Choroid plexus epithelial cell (primary cell): ENCODE data around the gene FAM32A.

Source experiments
- DNase-seq: peaks from one replicate; pipeline ENCODE4 v3.0.0-alpha.2; 2010; ENCODE audit warnings: low read depth
- H3K4me3 ChIP-seq: 2 replicates; pipeline ENCODE4 v1.5.1; 2011; ENCODE audit warnings: low read depth, mild to moderate bottlenecking, control low read depth, low read length, moderate library complexity
- TF ChIP-seq, protein P1 (sequence below): conservative IDR thresholded peaks from 2 replicates; pipeline ENCODE4 v1.5.1; 2011; ENCODE audit warnings: low read depth, mild to moderate bottlenecking, control low read depth, inconsistent platforms, low read length, moderate library complexity

The FAM32A gene

GRCh38 chr19:16143399-16144215 lies 41.6 kb upstream of the FAM32A start, which contains the start of gene HSH2D:
Gene HSH2D (plus strand): TSS chr19:16143685. CDS start chr19:16148751, 5,066 bp downstream.
- H3K4me3 ChIP-seq: no peak within 1 kb of the TSS
- no peak for DNase-seq
- TF ChIP-seq, protein P1, sequence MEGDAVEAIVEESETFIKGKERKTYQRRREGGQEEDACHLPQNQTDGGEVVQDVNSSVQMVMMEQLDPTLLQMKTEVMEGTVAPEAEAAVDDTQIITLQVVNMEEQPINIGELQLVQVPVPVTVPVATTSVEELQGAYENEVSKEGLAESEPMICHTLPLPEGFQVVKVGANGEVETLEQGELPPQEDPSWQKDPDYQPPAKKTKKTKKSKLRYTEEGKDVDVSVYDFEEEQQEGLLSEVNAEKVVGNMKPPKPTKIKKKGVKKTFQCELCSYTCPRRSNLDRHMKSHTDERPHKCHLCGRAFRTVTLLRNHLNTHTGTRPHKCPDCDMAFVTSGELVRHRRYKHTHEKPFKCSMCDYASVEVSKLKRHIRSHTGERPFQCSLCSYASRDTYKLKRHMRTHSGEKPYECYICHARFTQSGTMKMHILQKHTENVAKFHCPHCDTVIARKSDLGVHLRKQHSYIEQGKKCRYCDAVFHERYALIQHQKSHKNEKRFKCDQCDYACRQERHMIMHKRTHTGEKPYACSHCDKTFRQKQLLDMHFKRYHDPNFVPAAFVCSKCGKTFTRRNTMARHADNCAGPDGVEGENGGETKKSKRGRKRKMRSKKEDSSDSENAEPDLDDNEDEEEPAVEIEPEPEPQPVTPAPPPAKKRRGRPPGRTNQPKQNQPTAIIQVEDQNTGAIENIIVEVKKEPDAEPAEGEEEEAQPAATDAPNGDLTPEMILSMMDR: no peak

GRCh38 chr19:16144216-16144581 lies 41.0 kb upstream of the FAM32A start:
- H3K4me3 ChIP-seq: no peak overlapping the region
- TF ChIP-seq, protein P1: no peak
- DNase-seq: no peak

GRCh38 chr19:16146112-16146511 lies 39.1 kb upstream of the FAM32A start:
- H3K4me3 ChIP-seq: no peak overlapping the region
- TF ChIP-seq, protein P1: no peak
- DNase-seq: no peak

GRCh38 chr19:16148443-16149229 lies 36.6 kb upstream of the FAM32A start:
- no peak overlapping the region for H3K4me3 ChIP-seq
- DNase-seq: no peak
- TF ChIP-seq, protein P1: no peak

DNA sequence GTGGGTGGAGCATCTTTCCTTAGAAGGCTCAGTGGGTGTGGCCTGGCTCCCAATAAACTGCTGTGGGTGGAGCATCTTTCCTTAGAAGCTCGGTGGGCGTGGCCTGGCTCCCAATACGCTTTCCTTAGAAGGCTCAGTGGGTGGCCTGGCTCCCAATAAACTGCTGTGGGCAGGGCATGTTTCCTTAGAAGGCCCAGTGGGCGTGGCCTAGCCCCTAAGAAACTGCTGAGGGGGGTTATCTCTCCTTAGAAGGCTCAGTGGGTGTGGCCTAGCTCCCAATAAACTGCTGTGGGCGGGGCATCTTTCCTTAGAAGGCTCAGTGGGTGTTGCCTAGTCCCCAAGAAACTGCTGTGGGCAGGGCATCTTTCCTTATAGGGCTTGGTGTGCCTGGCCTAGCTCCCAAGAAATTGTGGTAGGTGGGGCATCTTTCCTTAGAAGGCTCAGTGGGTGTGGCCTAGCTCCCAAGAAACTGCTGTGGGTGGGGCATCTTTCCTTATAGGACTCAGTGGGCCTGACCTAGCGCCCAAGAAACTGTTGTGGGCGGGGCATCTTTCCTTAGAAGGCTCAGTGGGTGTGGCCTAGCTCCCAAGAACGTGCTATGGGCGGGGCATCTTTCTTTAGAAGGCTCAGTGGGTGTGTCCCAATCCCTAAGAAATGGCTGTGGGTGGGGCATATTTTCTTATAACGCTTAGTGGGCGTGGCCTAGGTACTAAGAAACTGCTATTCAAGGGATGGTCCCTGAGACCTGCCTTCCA lies 31.5 kb upstream of the FAM32A start:
- DNase-seq: no peak
- no peak overlapping the region for H3K4me3 ChIP-seq
- TF ChIP-seq, protein P1: no peak

- DNase-seq: no peak
Observed at GRCh38 chr19:16154557-16154956, 30.7 kb upstream of the FAM32A start.

More at GRCh38 chr19:16154557-16154956, 30.7 kb upstream of the FAM32A start:
- TF ChIP-seq, protein P1: no peak
- H3K4me3 ChIP-seq: no peak overlapping the region
